IMR-90 (cell line): Measurements from ENCODE around the gene SPATA2. TPM values are rescaled to one million over a fixed set of nuclear protein-coding genes. Genes with fewer than 3 reads are reported as not detected.

Experiments
- ATAC-seq: fragments of 200-7000 bp; cut with Tn5 transposase; 2 replicates; pipeline ENCODE4 v1.9.1; 2020; ENCODE audit warnings: low read depth, mild to moderate bottlenecking, moderate library complexity
- BruUV-seq: library from RNA; stranded (reverse); fragments of 400-500 nt; replicated peaks from 2 replicates; lab custom pipeline; 2021; lab: Mats Ljungman, UMichigan
- CTCF ChIA-PET: fragments of 300-600 bp; formaldehyde crosslinking; extraction: SDS; loops from one replicate; lab custom pipeline; 2021; ENCODE audit warnings: antibody characterized with exemption; lab: Yijun Ruan, JAX
- POLR2A ChIA-PET: fragments of 300-600 bp; sonication (Branson Sonifier 250); formaldehyde crosslinking; loops from one replicate; lab custom pipeline; 2022; ENCODE audit warnings: antibody characterized with exemption; ENCODE audit not compliant: unreplicated experiment; lab: Charles Lee
- DNase-seq: peaks from one replicate; pipeline ENCODE4 v3.0.0; 2013
- H2AFZ ChIP-seq: replicated peaks from 2 replicates; pipeline ENCODE3; 2013; ENCODE audit warnings: low read length, mild to moderate bottlenecking; ENCODE audit not compliant: poor library complexity
- H2AK5ac ChIP-seq: 2 replicates; pipeline ENCODE4 v1.6.1; 2013; ENCODE audit warnings: low read depth, low read length, inconsistent platforms
- H2AK9ac ChIP-seq: replicated peaks from 2 replicates; pipeline ENCODE3; 2013; ENCODE audit warnings: mild to moderate bottlenecking, low read depth, low read length, moderate library complexity; ENCODE audit not compliant: poor library complexity
- H2BK120ac ChIP-seq: 2 replicates; pipeline ENCODE4 v1.6.1; 2013; ENCODE audit warnings: low read depth, low read length, inconsistent platforms
- H2BK15ac ChIP-seq: 3 replicates; pipeline ENCODE4 v1.6.1; 2013; ENCODE audit warnings: low read depth, low read length, inconsistent platforms
- H2BK20ac ChIP-seq: 2 replicates; pipeline ENCODE4 v1.6.1; 2013; ENCODE audit warnings: low read depth, mild to moderate bottlenecking, inconsistent platforms, low read length, moderate library complexity
- H2BK5ac ChIP-seq: 2 replicates; pipeline ENCODE4 v1.6.1; 2013; ENCODE audit warnings: mild to moderate bottlenecking, low read depth, low read length, inconsistent platforms; ENCODE audit not compliant: poor library complexity, severe bottlenecking
- H3K14ac ChIP-seq: replicated peaks from 2 replicates; pipeline ENCODE4 v1.6.1; 2013; ENCODE audit warnings: low read depth, low read length, inconsistent platforms
- H3K18ac ChIP-seq: 2 replicates; pipeline ENCODE4 v1.6.1; 2013; ENCODE audit warnings: low read depth, low read length, control low read depth
- H3K23ac ChIP-seq: 2 replicates; pipeline ENCODE4 v1.6.1; 2013; ENCODE audit warnings: low read depth, low read length, inconsistent platforms
- H3K27ac ChIP-seq: 2 replicates; pipeline ENCODE4 v1.5.1; 2013; ENCODE audit warnings: mild to moderate bottlenecking, control low read depth, low read length; ENCODE audit not compliant: insufficient read depth
- H3K27me3 ChIP-seq: 2 replicates; pipeline ENCODE4 v1.6.1; 2013; ENCODE audit warnings: low read length; ENCODE audit not compliant: control insufficient read depth, insufficient read depth
- H3K36me3 ChIP-seq: 2 replicates; pipeline ENCODE4 v1.6.1; 2013; ENCODE audit warnings: low read length, mixed read lengths; ENCODE audit not compliant: control insufficient read depth, insufficient read depth
- H3K4ac ChIP-seq: 2 replicates; pipeline ENCODE4 v1.6.1; 2013; ENCODE audit warnings: low read depth, low read length, inconsistent platforms
- H3K4me1 ChIP-seq: 2 replicates; pipeline ENCODE4 v1.6.1; 2013; ENCODE audit warnings: low read length, mixed read lengths; ENCODE audit not compliant: control insufficient read depth, insufficient read depth
- H3K4me2 ChIP-seq: 2 replicates; pipeline ENCODE4 v1.6.1; 2013; ENCODE audit warnings: low read depth, mild to moderate bottlenecking, control low read depth, low read length, moderate library complexity
- H3K4me3 ChIP-seq: 2 replicates; pipeline ENCODE4 v1.5.1; 2013; ENCODE audit warnings: low read depth, mild to moderate bottlenecking, control low read depth, low read length, moderate library complexity; ENCODE audit not compliant: insufficient read depth
- H3K56ac ChIP-seq: 2 replicates; pipeline ENCODE4 v1.6.1; 2013; ENCODE audit warnings: low read length, inconsistent platforms; ENCODE audit not compliant: insufficient read depth; ENCODE audit errors: extremely low read depth
- H3K79me1 ChIP-seq, 2 experiments: 2 replicates each; pipeline ENCODE4 v1.6.1; 2013; ENCODE audit warnings: low read length in 2 of 2, inconsistent platforms in 1 of 2, low read depth in 1 of 2
- H3K9ac ChIP-seq: 2 replicates; pipeline ENCODE4 v1.6.1; 2013; ENCODE audit warnings: low read depth, low read length, control low read depth
- H3K9me1 ChIP-seq: 2 replicates; pipeline ENCODE4 v1.6.1; 2013; ENCODE audit warnings: low read length, inconsistent platforms; ENCODE audit not compliant: insufficient read depth
- H3K9me3 ChIP-seq: 2 replicates; pipeline ENCODE4 v1.6.1; 2013; ENCODE audit warnings: low read length; ENCODE audit not compliant: control insufficient read depth, insufficient read depth
- H4K20me1 ChIP-seq: 2 replicates; pipeline ENCODE4 v1.6.1; 2013; ENCODE audit warnings: low read length, inconsistent platforms; ENCODE audit not compliant: insufficient read depth
- H4K5ac ChIP-seq: 2 replicates; pipeline ENCODE4 v1.6.1; 2013; ENCODE audit warnings: mild to moderate bottlenecking, low read depth, low read length, control low read depth
- H4K8ac ChIP-seq, 2 experiments: 2 replicates each; pipeline ENCODE4 v1.6.1; 2013; ENCODE audit warnings: low read depth in 2 of 2, low read length in 2 of 2, control low read depth in 1 of 2, inconsistent platforms in 1 of 2
- H4K91ac ChIP-seq: 2 replicates; pipeline ENCODE4 v1.6.1; 2013; ENCODE audit warnings: low read depth, low read length, inconsistent platforms; ENCODE audit not compliant: insufficient read depth
- BHLHE40 ChIP-seq: fragments of 150-350 bp; IDR thresholded peaks from 2 replicates; pipeline ENCODE4 v1.6.1; 2016; ENCODE audit warnings: mild to moderate bottlenecking, low read depth, low read length
- CEBPB ChIP-seq: IDR thresholded peaks from 2 replicates; pipeline ENCODE4 v1.6.1; 2012; ENCODE audit warnings: low read depth, low read length, improper control_type of control experiment
- ELK1 ChIP-seq: fragments of 150-350 bp; IDR thresholded peaks from 2 replicates; pipeline ENCODE4 v1.6.1; 2016; ENCODE audit warnings: low read depth, mild to moderate bottlenecking, low read length, moderate library complexity, borderline replicate concordance
- FOS ChIP-seq: fragments of 150-350 bp; IDR thresholded peaks from 2 replicates; pipeline ENCODE4 v1.6.1; 2016; ENCODE audit warnings: low read depth, low read length
- MAFK ChIP-seq: IDR thresholded peaks from 2 replicates; pipeline ENCODE4 v1.6.1; 2012; ENCODE audit warnings: low read depth, low read length, improper control_type of control experiment
- MAZ ChIP-seq: IDR thresholded peaks from 2 replicates; pipeline ENCODE4 v1.6.1; 2012; ENCODE audit warnings: low read depth, mild to moderate bottlenecking, low read length, improper control_type of control experiment, moderate library complexity, borderline replicate concordance
- MXI1 ChIP-seq: IDR thresholded peaks from 2 replicates; pipeline ENCODE4 v1.6.1; 2012; ENCODE audit warnings: low read depth, mild to moderate bottlenecking, low read length, moderate library complexity, borderline replicate concordance
- NFE2L2 ChIP-seq: fragments of 150-350 bp; IDR thresholded peaks from 2 replicates; pipeline ENCODE4 v1.6.1; 2016; ENCODE audit warnings: low read depth, mild to moderate bottlenecking, low read length
- POLR2A ChIP-seq: IDR thresholded peaks from 2 replicates; pipeline ENCODE4 v1.6.1; 2012; ENCODE audit warnings: mild to moderate bottlenecking, low read depth, low read length
- RAD21 ChIP-seq: IDR thresholded peaks from 2 replicates; pipeline ENCODE4 v1.6.1; 2012; ENCODE audit warnings: low read length, improper control_type of control experiment
- RCOR1 ChIP-seq: IDR thresholded peaks from 2 replicates; pipeline ENCODE4 v1.6.1; 2012; ENCODE audit warnings: mild to moderate bottlenecking, low read length, improper control_type of control experiment; ENCODE audit not compliant: insufficient replicate concordance
- RFX5 ChIP-seq: IDR thresholded peaks from 2 replicates; pipeline ENCODE4 v1.8.0; 2012; ENCODE audit warnings: low read depth, mild to moderate bottlenecking, low read length, moderate library complexity
- SMC3 ChIP-seq: fragments of 150-350 bp; IDR thresholded peaks from 2 replicates; pipeline ENCODE4 v1.6.1; 2016; ENCODE audit warnings: low read depth, mild to moderate bottlenecking, antibody characterized with exemption, low read length, moderate library complexity
- USF2 ChIP-seq: fragments of 150-350 bp; IDR thresholded peaks from 2 replicates; pipeline ENCODE4 v1.6.1; 2017; ENCODE audit warnings: mild to moderate bottlenecking, antibody characterized with exemption, low read length, low read depth
- WGBS, 2 experiments: methylation state at CpG; one replicate each; pipeline versions ENCODE4 v1.1.5 to v1.1.7; 2013; ENCODE audit warnings: missing lambda C conversion rate in 2 of 2; ENCODE audit not compliant: insufficient read length in 1 of 2; ENCODE audit errors: extremely low coverage in 2 of 2; 5-methylcytosine and 5-hydroxymethylcytosine counted together
- dilution Hi-C: fragments of 300-500 bp; cut with HindIII; formaldehyde crosslinking; loops from one replicate; pipeline ENCODE4 v1.14.3; 2018; ENCODE audit warnings: low sequenced_read_pairs; ENCODE audit not compliant: unreplicated experiment
- in situ Hi-C: fragments of 300-500 bp; cut with MboI; formaldehyde crosslinking; loops from 3 replicates; pipeline ENCODE4 v1.14.3; 2019; ENCODE audit warnings: low sequenced_read_pairs, inconsistent platforms, mixed read lengths
- intact Hi-C: fragments of 100-400 bp; cut with micrococcal nuclease; formaldehyde crosslinking; loops from 2 replicates; pipeline ENCODE4 v1.10.0; 2022
- polyA plus RNA-seq, 3 experiments: library from polyadenylated mRNA; depleted of rRNA; stranded (reverse); fragments of >200 nt; gene quantifications; 2 replicates each; pipeline ENCODE4 v1.2.3, GENCODE V29; 2012; ENCODE audit warnings: low replicate concordance in 1 of 3
- total RNA-seq: library from RNA; depleted of rRNA; stranded (reverse); fragments of >200 nt; gene quantifications from 2 replicates; pipeline ENCODE4 v1.2.3, GENCODE V29; 2012
- TF ChIP-seq, protein P1 (sequence below): conservative IDR thresholded peaks from 2 replicates; pipeline ENCODE4 v1.5.1; 2012; ENCODE audit warnings: mild to moderate bottlenecking, low read depth, low read length, improper control_type of control experiment

Gene SPATA2
- total and polyA plus RNA-seq, 2 of the 4 experiments (the other 2 are of a cell fraction), result 1.3 to 4.5 TPM

DNA sequence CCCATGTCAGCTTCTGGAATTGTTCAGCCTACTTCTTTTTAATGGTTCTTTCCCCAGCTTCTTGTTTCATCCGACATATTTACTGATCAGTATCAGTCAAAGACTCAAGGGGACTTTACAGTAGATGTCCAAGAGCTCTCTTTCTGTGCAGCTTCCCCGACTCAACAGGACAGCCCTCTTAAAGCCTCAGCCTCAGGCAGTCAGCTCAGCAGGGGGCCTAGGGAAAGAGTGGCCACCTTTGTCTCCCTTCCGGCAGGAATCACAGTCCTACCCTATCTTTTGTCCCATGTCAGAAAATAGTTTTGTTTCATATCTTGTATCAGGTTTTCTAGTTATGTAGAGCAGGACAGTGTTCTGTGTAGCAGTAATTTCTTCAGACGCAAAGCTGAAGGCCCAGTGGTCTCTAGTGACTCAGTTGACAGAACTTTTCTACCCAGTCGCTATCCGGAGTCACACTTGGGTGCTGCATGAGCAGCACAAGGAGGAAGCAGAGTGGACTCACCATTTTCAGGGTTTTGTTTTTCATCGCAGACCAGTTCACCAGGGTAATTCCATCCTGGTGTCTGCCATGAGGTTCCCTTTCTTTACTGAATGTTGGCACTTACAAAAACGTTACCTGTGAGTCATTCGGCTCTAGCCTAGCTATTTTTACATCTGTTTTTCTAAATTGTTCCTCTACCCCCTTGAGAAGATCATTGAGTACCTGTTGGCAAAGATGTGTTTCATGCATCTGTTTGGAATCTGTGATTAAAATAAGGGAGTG is 47.7 kb downstream of the SPATA2 start:
- Histone ChIP-seq H4K5ac (no peak overlapping the region), H3K18ac (no peak overlapping the region), H3K36me3 (peaks cover 17% of the 10 kb centered on the region), H3K9me3 (no peaks in the 10 kb centered on the region), H3K4ac (no peak overlapping the region), H4K20me1 (no peaks in the 10 kb centered on the region), H3K27ac (no peak overlapping the region), H3K27me3 (no peaks in the 10 kb centered on the region), H2AK5ac (no peak overlapping the region), H2AFZ (no peak overlapping the region), H2BK120ac (no peak overlapping the region), H3K9ac (no peak overlapping the region), H2BK20ac (no peak overlapping the region), H4K8ac (no peak overlapping the region), H3K23ac (no peak overlapping the region), H3K9me1 (peaks cover 4% of the 10 kb centered on the region; the same call in 1 of the 2 replicates), H2BK15ac (no peak overlapping the region), H3K4me3 (no peak overlapping the region), H3K79me1 (no peaks in the 10 kb centered on the region; a peak in 1 of 4 replicates), H2BK5ac (no peak overlapping the region), H3K14ac (no peak overlapping the region), H3K4me2 (no peak overlapping the region), H2AK9ac (no peak overlapping the region), H3K4me1 (peaks cover 2% of the 10 kb centered on the region; the same call in 1 of the 2 replicates), H3K56ac (no peak overlapping the region), H4K91ac (no peak overlapping the region)
- WGBS, 2 experiments, result 90% methylated on average over 4 of the region's 9 CpGs; no CpG with 5 or more reads in 1 of the 2 experiments
- intact Hi-C loops, result no loop called here
- ChIA-PET CTCF (interaction anchor here (1.2 kb wide), 1 partner anchor 10 kb away, joined by 3 read pairs; no protein-coding TSS in a partner anchor), POLR2A (no interaction called here)
- in situ Hi-C loops, result loop anchor here (25.0 kb wide), 1 partner anchor 530 kb away; no protein-coding TSS in a partner anchor
- DNase-seq, result no peak
- BruUV-seq, result no TSS peak
- ATAC-seq, result no peak
- dilution Hi-C loops, result no loop called here
- no peak for TF ChIP-seq USF2
- TF ChIP-seq RCOR1, result no peak
- no peak for TF ChIP-seq MAFK
- TF ChIP-seq, protein P1, sequence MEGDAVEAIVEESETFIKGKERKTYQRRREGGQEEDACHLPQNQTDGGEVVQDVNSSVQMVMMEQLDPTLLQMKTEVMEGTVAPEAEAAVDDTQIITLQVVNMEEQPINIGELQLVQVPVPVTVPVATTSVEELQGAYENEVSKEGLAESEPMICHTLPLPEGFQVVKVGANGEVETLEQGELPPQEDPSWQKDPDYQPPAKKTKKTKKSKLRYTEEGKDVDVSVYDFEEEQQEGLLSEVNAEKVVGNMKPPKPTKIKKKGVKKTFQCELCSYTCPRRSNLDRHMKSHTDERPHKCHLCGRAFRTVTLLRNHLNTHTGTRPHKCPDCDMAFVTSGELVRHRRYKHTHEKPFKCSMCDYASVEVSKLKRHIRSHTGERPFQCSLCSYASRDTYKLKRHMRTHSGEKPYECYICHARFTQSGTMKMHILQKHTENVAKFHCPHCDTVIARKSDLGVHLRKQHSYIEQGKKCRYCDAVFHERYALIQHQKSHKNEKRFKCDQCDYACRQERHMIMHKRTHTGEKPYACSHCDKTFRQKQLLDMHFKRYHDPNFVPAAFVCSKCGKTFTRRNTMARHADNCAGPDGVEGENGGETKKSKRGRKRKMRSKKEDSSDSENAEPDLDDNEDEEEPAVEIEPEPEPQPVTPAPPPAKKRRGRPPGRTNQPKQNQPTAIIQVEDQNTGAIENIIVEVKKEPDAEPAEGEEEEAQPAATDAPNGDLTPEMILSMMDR, result no peak
- TF ChIP-seq BHLHE40, result no peak
- no peak for TF ChIP-seq RAD21
- TF ChIP-seq MAZ, result no peak
- TF ChIP-seq RFX5, result no peak
- no peak for TF ChIP-seq MXI1
- no peak for TF ChIP-seq POLR2A
- no peak for TF ChIP-seq CEBPB
- no peak for TF ChIP-seq FOS
- no peak for TF ChIP-seq SMC3
- TF ChIP-seq NFE2L2, result no peak
- no peak for TF ChIP-seq ELK1
